Activated CD8-positive, alpha-beta memory T cell treated with anti-CD3 and anti-CD28 coated beads for 4 hours (primary cell): ENCODE measurements around the gene NPDC1.
"Not testable (repeated sequence)": the region's sequence is repeated elsewhere in the genome, so short reads cannot be mapped to it uniquely, and the experiment has no call there.

Source experiments
- DNase-seq, 2 donors: peaks; one replicate each; pipeline ENCODE4 v3.0.0-alpha.2; 2020; ENCODE audit warnings: low read depth in 2 of 2

NPDC1 gene

GRCh38 chr9:137040568-137040967, 5.4 kb downstream of the NPDC1 start:
- no peak for DNase-seq

GRCh38 chr9:137039611-137040366, 6.2 kb downstream of the NPDC1 start:
- no peak for DNase-seq

GRCh38 chr9:137038916-137039315, 7.1 kb downstream of the NPDC1 start:
- no peak for DNase-seq

- DNase-seq, result no peak
Measured at GRCh38 chr9:137037483-137037882, 8.5 kb downstream of the NPDC1 start.

GRCh38 chr9:137037035-137037434, 8.9 kb downstream of the NPDC1 start:
- no peak for DNase-seq

GRCh38 chr9:137035937-137036336, 10.0 kb downstream of the NPDC1 start:
- DNase-seq, result no peak

- DNase-seq, result no peak
Measured at GRCh38 chr9:137035507-137035834, 10.5 kb downstream of the NPDC1 start.

- DNase-seq, result peak; percentile 73 to 76
Measured at GRCh38 chr9:137034709-137035506, 11.1 kb downstream of the NPDC1 start.

GRCh38 chr9:137034039-137034708, 11.8 kb downstream of the NPDC1 start:
- no peak for DNase-seq

- DNase-seq, result not testable (repeated sequence)
Measured at GRCh38 chr9:137033481-137033880, 12.5 kb downstream of the NPDC1 start.

GRCh38 chr9:137032858-137033257, 13.1 kb downstream of the NPDC1 start:
- no peak for DNase-seq

GRCh38 chr9:137031904-137032640, 13.9 kb downstream of the NPDC1 start, which contains the start of gene FUT7:
TSS of gene FUT7 (minus strand) at chr9:137032088. CDS start at chr9:137031991, 97 bp downstream.
- DNase-seq, result no peak

- DNase-seq, result no peak
Measured at GRCh38 chr9:137030538-137031527, 15.1 kb downstream of the NPDC1 start.

- no peak for DNase-seq
Measured at GRCh38 chr9:137030006-137030405, 16.0 kb downstream of the NPDC1 start.

GRCh38 chr9:137029058-137029936, 16.7 kb downstream of the NPDC1 start:
- DNase-seq, result peak in 1 of 2 donors; percentile 52

GRCh38 chr9:137028263-137029057, 17.5 kb downstream of the NPDC1 start:
- peak; percentile 41 to 46 for DNase-seq

- no peak for DNase-seq
Measured at GRCh38 chr9:137027369-137028262, 18.4 kb downstream of the NPDC1 start, which contains the start of gene ABCA2. TSS of gene ABCA2 (minus strand) at chr9:137028237. CDS start at chr9:137028140, 97 bp downstream.

GRCh38 chr9:137026828-137027227, 19.1 kb downstream of the NPDC1 start:
- DNase-seq, result no peak
